ENCODE results near the gene ASAP2.

ASAP2 gene

GRCh38 chr2:9284521-9285297, 78.1 kb downstream of the ASAP2 start:
- Histone ChIP-seq H3K36me3 (peaks cover 14 to 88% (median 65%) of the 10 kb centered on the region in 11 experiments; a peak in 20 of 22 replicates), H3K27me3 (no peaks in the 10 kb centered on the region), H3K4me1 (peaks cover 60 to 100% (median 75%) of the 10 kb centered on the region in 10 experiments), H4K20me1 (peaks cover 0 to 22% (median 5%) of the 10 kb centered on the region in 11 experiments; a peak in 9 of 22 replicates), H3K27ac (no peak overlapping the region), H3K9ac (no peak overlapping the region; a peak in 1 of 22 replicates), H3K4me3 (no peak overlapping the region), H3K4me2 (peak overlapping the region; percentile 1 to 71 (median 36); a peak in 21 of 22 replicates), H3K9me3 (replicated peaks in 1 of 11) (peaks cover 0 to 8% (median 0%) of the 10 kb centered on the region in 11 experiments; a peak in 1 of 22 replicates)
- TF ChIP-seq Cebpa-rat (IDR thresholded peaks at IDR 0.05) = no peak

DNA sequence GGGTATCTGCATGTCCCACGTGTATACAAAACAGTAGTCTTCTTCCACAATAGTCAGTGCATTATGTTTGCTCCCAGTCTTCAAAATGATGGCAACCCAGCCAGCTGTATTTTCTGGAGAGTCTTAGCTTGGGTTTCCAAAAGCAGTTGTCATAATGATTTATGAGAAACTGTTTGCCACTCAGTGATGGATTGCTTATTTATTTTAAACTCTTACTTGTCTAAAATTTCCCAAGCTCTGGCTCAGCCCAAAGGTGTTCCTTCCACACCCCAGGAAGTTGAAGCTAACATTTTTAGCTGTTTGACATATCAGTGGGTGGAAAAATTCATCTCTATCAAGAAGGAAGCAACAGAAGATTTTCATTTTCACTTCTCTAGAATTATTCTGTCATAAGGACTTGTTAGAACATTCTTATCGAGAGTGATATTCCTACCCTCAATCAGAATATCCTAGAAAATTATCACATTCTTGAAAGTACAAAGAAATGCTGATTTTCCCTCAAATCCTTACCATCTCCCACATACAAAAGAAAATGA, 78.8 kb downstream of the ASAP2 start:
- H3K27ac ChIP-seq = no peak overlapping the region
- H3K9ac ChIP-seq = no peak overlapping the region; a peak in 1 of 22 replicates
- peaks cover 0 to 23% (median 7%) of the 10 kb centered on the region in 11 experiments; a peak in 9 of 22 replicates for H4K20me1 ChIP-seq
- peak overlapping the region; percentile 1 to 71 (median 36); a peak in 21 of 22 replicates for H3K4me2 ChIP-seq
- no peak for TF ChIP-seq Cebpa-rat (IDR thresholded peaks at IDR 0.05)
- peaks cover 9 to 81% (median 58%) of the 10 kb centered on the region in 11 experiments; a peak in 20 of 22 replicates for H3K36me3 ChIP-seq
- H3K4me1 ChIP-seq = peaks cover 60 to 100% (median 75%) of the 10 kb centered on the region in 10 experiments
- H3K27me3 ChIP-seq = no peaks in the 10 kb centered on the region
- H3K4me3 ChIP-seq = no peak overlapping the region
- H3K9me3 ChIP-seq (replicated peaks in 1 of 11) = peaks cover 0 to 8% (median 0%) of the 10 kb centered on the region in 11 experiments; a peak in 1 of 22 replicates

- Histone ChIP-seq H3K36me3 (peaks cover 9 to 78% (median 55%) of the 10 kb centered on the region in 11 experiments; a peak in 20 of 22 replicates), H3K4me1 (peaks cover 62 to 100% (median 75%) of the 10 kb centered on the region in 10 experiments), H3K4me2 (peak overlapping the region in 8 of 11 experiments; percentile 1 to 71 (median 34); a peak in 12 of 22 replicates), H3K4me3 (no peak overlapping the region), H3K9ac (no peak overlapping the region), H3K27ac (no peak overlapping the region), H4K20me1 (peaks cover 0 to 27% (median 7%) of the 10 kb centered on the region in 11 experiments; a peak in 8 of 22 replicates), H3K9me3 (replicated peaks in 1 of 11) (peaks cover 0 to 8% (median 0%) of the 10 kb centered on the region in 11 experiments; a peak in 1 of 22 replicates), H3K27me3 (no peaks in the 10 kb centered on the region)
- no peak for TF ChIP-seq Cebpa-rat (IDR thresholded peaks at IDR 0.05)
These were observed 79.3 kb downstream of the ASAP2 start for GRCh38 chr2:9285921-9286320.

DNA sequence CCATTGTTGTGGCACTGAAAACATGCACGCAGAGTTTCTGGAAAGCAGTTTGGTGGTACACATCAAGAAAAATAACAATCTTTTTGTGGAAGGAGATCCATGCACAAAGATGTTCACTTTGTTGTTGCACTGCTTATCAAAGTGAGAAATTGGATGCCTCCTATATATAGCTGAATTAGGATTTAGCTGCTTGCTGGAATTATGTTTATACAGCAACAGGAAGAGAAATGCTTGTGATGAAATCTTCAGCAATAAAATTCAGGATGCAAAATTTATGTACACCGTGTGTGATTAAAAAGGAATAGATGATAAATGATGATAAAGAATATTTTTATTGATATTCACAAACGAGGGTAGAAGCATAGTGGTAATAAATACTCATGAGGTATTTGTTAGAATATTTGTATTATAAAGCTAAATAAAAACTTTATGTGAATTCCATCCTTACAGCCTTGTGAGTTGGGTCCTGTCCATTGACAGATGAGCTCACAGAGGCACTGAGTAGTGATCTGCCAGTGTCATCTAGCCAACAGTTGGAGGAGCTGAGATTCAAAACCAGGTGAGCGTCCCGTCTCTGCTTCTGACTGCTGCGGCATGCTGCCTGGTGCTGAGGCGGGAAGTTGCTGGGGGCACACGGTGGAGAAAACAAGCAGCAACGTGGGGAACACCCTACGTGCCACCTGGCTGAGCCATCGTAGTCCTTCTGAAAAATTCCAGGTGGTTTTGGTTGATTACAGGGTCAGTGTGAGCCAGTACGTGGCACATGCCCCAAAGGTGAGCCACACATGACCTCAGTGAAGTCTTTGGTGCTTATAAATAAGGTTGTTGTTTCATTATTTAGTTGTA, 80.2 kb downstream of the ASAP2 start:
- peaks cover 9 to 70% (median 47%) of the 10 kb centered on the region in 11 experiments; a peak in 20 of 22 replicates for H3K36me3 ChIP-seq
- H3K4me1 ChIP-seq = peaks cover 63 to 100% (median 75%) of the 10 kb centered on the region in 10 experiments
- no peaks in the 10 kb centered on the region for H3K27me3 ChIP-seq
- peaks cover 0 to 8% (median 0%) of the 10 kb centered on the region in 11 experiments; a peak in 1 of 22 replicates for H3K9me3 ChIP-seq (replicated peaks in 1 of 11)
- TF ChIP-seq Cebpa-rat (IDR thresholded peaks at IDR 0.05) = no peak
- H3K27ac ChIP-seq = peak overlapping the region in 2 of 11 experiments; percentile 61 to 65; a peak in 3 of 22 replicates
- no peak overlapping the region for H3K4me3 ChIP-seq
- peaks cover 0 to 29% (median 7%) of the 10 kb centered on the region in 11 experiments; a peak in 11 of 22 replicates for H4K20me1 ChIP-seq
- peak overlapping the region in 4 of 11 experiments; percentile 54 to 79 (median 74); a peak in 6 of 22 replicates for H3K4me2 ChIP-seq
- no peak overlapping the region for H3K9ac ChIP-seq

GRCh38 chr2:9287400-9288045, 80.9 kb downstream of the ASAP2 start:
- H3K36me3 ChIP-seq = peaks cover 9 to 65% (median 41%) of the 10 kb centered on the region in 11 experiments; a peak in 19 of 22 replicates
- H3K9ac ChIP-seq = no peak overlapping the region
- no peak for TF ChIP-seq Cebpa-rat (IDR thresholded peaks at IDR 0.05)
- peaks cover 59 to 96% (median 73%) of the 10 kb centered on the region in 10 experiments for H3K4me1 ChIP-seq
- H3K27ac ChIP-seq = peak overlapping the region in 3 of 11 experiments; percentile 10 to 65 (median 61); a peak in 4 of 22 replicates
- peak overlapping the region in 6 of 11 experiments; percentile 13 to 79 (median 57); a peak in 8 of 22 replicates for H3K4me2 ChIP-seq
- no peaks in the 10 kb centered on the region for H3K27me3 ChIP-seq
- H3K4me3 ChIP-seq = no peak overlapping the region
- peaks cover 0 to 31% (median 8%) of the 10 kb centered on the region in 11 experiments; a peak in 12 of 22 replicates for H4K20me1 ChIP-seq
- H3K9me3 ChIP-seq (replicated peaks in 1 of 11) = peaks cover 0 to 8% (median 0%) of the 10 kb centered on the region in 11 experiments; a peak in 1 of 22 replicates

DNA sequence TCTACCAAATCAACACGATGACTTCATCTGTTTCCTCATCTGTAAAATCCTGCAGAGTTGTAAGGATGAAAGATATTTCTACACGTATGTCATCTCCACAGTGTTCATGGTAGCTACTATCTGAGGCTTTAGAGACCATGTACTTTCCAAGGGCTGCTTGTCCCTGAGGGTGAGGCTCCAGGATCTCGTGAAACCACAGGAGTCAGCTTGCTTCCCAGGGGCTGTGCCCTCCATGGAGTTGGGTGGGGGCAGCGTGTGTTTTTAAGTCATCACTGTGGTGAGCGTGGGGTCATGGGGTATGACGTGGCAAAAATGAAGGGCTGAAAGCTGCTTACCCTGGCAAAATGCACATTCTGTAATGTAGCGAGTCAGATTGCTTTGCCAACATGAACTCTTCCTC, 81.6 kb downstream of the ASAP2 start:
- H3K4me3 ChIP-seq = no peak overlapping the region
- peaks cover 56 to 93% (median 73%) of the 10 kb centered on the region in 10 experiments for H3K4me1 ChIP-seq
- H3K9me3 ChIP-seq (replicated peaks in 1 of 11) = peaks cover 0 to 8% (median 0%) of the 10 kb centered on the region in 11 experiments; a peak in 1 of 22 replicates
- peaks cover 8 to 59% (median 36%) of the 10 kb centered on the region in 11 experiments; a peak in 19 of 22 replicates for H3K36me3 ChIP-seq
- peak overlapping the region in 4 of 11 experiments; percentile 27 to 65 (median 62); a peak in 6 of 22 replicates for H3K27ac ChIP-seq
- peaks cover 0 to 34% (median 11%) of the 10 kb centered on the region in 11 experiments; a peak in 13 of 22 replicates for H4K20me1 ChIP-seq
- H3K9ac ChIP-seq = peak overlapping the region in 2 of 11 experiments; percentile 11 to 16; a peak in 2 of 22 replicates
- no peak for TF ChIP-seq Cebpa-rat (IDR thresholded peaks at IDR 0.05)
- no peaks in the 10 kb centered on the region for H3K27me3 ChIP-seq
- peak overlapping the region in 9 of 11 experiments; percentile 10 to 84 (median 54); a peak in 13 of 22 replicates for H3K4me2 ChIP-seq

DNA sequence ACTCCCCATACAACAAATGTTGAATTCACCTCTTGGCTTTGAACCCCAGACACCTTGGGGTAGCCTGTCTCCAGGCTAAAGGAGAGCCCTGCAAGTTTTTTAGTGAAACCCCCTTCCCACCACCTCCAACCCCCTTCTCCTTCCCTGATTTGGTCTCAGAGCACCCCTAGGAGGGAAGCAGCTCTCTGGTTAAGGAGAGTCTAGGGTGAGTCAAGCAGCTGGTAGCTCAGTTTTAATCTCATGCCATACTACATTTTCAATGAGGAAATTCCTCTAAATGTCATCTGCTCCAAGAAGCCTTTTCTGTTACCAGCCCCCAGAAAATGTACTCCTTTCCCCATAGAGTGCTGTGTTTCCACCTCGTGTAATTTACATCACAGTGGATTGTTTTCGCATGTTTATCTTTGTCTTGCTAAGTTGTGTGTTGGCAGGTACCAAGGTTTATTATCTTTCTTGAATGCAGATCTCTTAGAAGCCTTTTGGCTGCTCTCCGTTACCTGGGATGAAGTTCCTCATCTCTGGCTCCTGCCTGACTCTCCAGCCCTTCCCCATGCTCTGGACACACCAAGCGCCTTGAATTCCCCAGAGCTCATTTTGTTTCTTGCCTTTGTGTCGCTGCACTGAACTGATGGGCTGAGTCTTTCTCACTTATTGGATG, 82.2 kb downstream of the ASAP2 start:
- peak overlapping the region in 5 of 11 experiments; percentile 5 to 65 (median 61); a peak in 6 of 22 replicates for H3K27ac ChIP-seq
- H3K9ac ChIP-seq = peak overlapping the region in 2 of 11 experiments; percentile 11 to 16; a peak in 2 of 22 replicates
- no peak for TF ChIP-seq Cebpa-rat (IDR thresholded peaks at IDR 0.05)
- peaks cover 2 to 53% (median 30%) of the 10 kb centered on the region in 11 experiments; a peak in 18 of 22 replicates for H3K36me3 ChIP-seq
- peaks cover 0 to 8% (median 0%) of the 10 kb centered on the region in 11 experiments; a peak in 1 of 22 replicates for H3K9me3 ChIP-seq (replicated peaks in 1 of 11)
- peak overlapping the region in 9 of 11 experiments; percentile 10 to 84 (median 54); a peak in 15 of 22 replicates for H3K4me2 ChIP-seq
- H3K27me3 ChIP-seq = no peaks in the 10 kb centered on the region
- peaks cover 0 to 34% (median 15%) of the 10 kb centered on the region in 11 experiments; a peak in 13 of 22 replicates for H4K20me1 ChIP-seq
- peaks cover 60 to 88% (median 76%) of the 10 kb centered on the region in 10 experiments for H3K4me1 ChIP-seq
- H3K4me3 ChIP-seq = no peak overlapping the region
